ENCODE results near the gene ATG101.
"Not testable (repeated sequence)": the region's sequence is repeated elsewhere in the genome, so short reads cannot be mapped to it uniquely, and the experiment has no call there.

Gene ATG101

DNA sequence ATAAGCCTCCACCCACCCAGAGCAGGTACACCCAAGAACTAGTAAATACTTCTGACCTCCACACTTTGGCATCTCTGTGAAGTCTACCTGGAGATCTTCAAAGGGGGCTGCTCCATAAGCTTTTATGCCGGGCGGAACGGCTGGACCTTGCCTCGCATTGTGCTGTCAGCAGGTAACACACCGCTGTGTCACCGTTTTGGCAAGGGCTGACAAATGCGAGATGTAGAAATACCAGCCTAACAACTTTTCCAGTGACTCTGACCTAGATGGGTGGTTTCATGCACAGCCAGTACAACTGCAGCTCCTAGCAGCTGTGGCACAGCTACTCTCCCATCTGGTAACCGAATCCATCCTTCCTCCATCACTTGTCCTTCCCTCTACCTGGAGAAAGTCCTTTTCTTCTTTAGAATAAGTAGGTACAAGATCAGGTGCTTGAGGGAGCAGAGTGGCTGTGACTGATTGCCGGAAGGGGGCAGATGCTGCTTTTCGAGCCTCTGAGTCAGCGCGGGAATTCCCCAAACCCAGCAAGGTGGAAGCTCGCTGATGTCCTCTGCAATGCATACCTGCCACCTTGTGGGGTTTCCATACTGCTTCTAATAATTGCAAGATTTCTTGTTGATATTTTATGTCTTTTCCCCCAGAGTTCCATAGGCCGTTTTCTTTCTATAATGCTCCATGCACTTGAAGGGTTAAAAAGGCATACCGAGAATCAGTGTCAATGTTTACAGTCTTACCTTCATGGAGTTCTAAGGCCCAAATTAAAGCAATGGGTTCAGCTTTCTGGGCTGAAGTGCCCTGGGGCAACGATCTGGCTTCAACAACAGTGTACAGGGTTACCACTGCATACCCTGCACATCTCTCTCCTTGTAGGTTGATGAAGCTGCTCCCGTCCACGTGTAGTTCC is 46.7 kb downstream of the ATG101 start:
- not testable (repeated sequence) for DNase-seq

- peak in 1 of 2 experiments; percentile 11 for DNase-seq
These were observed 48.2 kb downstream of the ATG101 start for GRCh38 chr12:52117806-52118475.

DNA sequence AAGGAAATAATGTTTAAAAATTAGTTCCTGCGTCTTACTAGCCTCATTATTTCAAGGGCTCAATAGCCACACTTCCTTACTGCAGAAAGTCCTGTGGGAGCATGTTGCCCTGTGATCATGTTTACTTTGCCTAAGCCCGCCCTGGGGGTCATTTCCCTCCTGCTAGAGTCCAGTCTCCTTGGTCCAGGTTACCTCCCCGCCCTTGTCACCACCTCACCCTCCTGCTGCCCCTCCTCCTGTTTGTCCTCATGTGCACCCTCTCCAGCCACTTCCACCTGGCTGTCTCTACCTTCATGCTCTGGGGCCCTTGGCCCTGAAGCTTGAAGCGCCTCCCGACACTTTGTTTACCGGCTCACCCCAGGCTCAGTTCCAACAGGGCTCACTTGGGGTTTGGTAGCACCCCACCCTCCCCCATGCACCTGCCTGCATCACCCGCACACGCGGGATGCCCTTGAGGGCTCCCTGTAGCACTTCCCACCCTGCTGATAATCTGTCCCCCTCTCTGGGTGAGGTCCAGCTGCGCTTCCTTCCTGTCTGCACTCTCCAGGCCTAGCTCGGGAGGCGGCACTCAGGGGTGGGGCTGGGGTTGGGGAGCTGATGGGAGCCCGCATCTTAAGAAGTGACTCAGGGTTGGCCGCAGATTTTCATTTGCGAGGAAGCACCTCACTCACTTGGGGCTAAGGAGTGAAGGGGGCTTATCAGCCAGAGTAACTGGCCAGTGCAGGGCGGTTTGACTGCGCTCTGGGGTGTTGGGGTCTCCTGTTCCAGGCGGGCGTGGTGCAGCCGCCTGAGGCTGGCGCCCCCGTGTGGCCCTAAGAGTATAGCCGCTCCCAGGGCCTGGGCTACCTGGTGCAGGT is 49.8 kb downstream of the ATG101 start:
- DNase-seq: peak; percentile 53 to 79

DNA sequence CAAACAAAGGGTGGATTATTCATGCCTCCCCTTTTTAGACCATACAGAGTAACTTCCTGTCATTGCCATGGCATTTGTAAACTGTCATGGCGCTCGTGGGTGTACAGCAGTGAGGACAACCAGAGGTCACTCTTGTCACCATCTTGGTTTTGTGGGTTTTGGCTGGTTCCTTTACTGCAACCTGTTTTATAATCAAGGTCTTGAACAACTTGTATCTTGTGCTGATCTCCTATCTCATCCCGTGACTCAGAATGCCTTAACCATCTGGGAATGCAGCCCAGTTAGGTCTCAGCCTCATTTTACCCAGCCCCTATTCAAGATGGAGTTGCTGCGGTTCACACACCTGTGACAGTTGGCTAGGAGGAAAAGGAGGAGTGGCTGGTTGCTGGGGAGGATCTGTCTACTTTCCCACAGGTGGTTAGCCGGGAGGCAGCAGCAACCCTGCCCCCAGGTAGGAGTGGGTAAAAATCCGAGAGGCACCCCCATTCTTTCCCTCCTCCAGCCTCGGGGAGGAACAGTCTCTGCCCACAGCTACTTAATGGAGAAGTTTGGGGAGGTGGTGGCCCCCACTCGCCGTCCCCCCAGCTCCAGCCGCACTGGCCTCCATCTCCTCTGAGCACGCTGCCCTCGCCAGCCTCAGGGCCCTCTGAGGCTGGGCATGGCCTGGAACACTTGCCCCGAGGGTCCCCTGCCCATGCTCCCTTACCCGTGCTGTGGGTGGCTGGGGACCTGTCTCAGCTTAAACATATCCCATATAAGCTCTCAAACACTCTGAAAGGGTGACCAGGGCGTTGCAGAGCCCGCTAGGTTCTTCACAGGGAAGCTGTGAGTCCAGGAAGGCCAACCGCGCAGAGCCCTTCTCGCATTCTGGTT is 51.4 kb downstream of the ATG101 start:
- no peak for DNase-seq

- DNase-seq: peak; percentile 48 to 54
These were observed 52.2 kb downstream of the ATG101 start for GRCh38 chr12:52121824-52122539.

- DNase-seq: no peak
These were observed 52.7 kb downstream of the ATG101 start for GRCh38 chr12:52122540-52122871.

- no peak for DNase-seq
These were observed 53.1 kb downstream of the ATG101 start for GRCh38 chr12:52122904-52123303.

DNA sequence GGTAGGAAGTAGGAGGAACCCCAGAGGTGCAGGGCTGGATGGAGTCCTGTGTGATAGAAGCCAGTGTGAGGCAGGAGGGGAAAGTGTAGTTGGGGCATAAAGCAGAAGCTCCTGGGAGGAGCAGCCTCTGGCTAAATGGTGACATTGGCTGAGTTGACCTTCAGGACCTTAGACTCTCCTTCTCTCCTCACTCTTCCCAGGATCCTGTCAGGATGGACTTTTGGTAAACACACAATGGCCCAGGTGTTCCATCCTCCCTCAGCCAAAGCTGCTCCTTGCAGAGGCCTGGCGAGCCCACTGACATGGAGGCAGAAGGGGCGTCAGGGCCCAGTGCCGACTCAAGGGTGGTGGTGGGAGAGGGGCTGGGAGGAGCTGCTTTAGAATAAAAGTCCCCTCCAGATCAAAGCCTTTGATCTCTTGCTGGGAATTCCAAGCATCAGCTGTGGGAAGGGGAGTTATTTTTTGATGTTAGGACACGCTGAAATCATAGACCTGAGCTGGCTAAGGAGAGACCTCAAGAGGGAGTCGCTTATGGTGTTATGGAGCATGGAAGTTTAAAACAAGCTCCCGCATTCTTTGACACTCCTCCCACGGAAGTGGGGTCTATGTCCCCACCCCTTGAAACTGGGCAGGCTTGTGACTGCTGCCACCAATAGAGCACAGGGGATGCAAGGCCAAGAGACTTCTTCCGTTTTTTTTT is 53.9 kb downstream of the ATG101 start:
- no peak for DNase-seq

DNA sequence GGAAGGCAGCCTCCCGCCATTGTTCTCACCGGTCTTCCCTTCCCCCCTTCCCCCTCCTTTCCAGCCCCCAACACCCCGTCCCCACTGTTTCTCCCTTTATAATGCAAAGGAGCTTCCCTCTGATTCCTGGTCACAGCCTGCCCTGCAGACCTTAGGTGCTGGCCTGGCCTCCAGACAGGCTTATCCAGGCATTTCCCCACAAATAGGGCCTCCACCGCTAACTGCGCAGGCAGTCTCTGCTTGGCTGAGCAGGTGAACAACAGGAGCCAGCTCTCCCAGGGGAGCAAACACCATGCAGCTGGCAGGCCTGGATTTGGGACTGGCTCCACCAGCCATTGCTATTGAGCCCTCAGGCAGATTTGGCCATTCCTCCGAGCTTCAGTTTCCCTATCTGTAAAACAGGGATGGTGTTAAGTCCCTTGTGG is 55.7 kb downstream of the ATG101 start:
- DNase-seq: peak; percentile 9 to 35

DNA sequence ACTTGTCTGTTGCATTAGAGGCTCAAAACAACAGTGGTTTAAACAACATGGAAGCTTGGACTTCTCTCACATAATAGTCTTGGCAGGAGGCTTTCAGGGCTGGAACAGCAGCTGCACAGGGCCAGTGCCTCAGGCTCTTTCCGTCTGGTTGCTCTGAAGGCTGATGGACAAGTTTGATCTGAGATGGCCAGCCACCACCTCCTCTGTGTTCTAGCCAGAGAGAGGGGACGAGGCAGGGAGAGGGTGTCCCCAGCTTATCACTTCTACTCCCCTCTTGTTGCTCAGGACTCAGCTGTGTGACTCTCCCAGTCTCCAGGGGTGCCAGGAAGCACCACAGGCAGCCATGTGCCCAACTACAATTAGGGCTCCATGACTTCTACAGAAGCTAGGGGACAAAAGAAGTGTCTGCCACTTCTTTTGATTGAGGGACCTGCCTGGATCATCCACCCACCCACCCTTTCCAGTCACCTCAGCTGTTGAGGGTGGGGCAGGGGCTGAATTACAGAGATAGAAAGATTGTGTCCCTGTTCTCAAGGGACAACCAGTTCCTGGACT is 56.3 kb downstream of the ATG101 start:
- no peak for DNase-seq
